ENCODE results near the gene PJA1.

GRCh38 chrX:69149466-69150280 lies 15.6 kb downstream of the PJA1 start:
- TF ChIP-seq CTCF (IDR thresholded peaks at IDR 0.05; ENCODE audit: low read depth, low read length, poor library complexity, severe bottlenecking) (no peak), EZH2phosphoT487 (IDR thresholded peaks at IDR 0.05; ENCODE audit: borderline replicate concordance, low read length) (no peak)
